Measurements from ENCODE around the gene SLC4A2.
A peak's percentile ranks its signal among the peaks of the same experiment; 100 is the strongest.

The SLC4A2 gene

GRCh38 chr7:151018421-151019129 lies 40.8 kb upstream of the SLC4A2 start:
- H3K4me1 ChIP-seq: peaks cover 0 to 28% (median 21%) of the 10 kb centered on the region in 4 donors
- TF ChIP-seq CTCF (IDR thresholded peaks at IDR 0.05): no peak
- H3K27ac ChIP-seq: no peak overlapping the region
- peaks cover 0 to 85% of the 10 kb centered on the region in 2 donors for H3K27me3 ChIP-seq
- H3K4me3 ChIP-seq: peak overlapping the region in 1 of 2 donors; percentile 35
- intact Hi-C loops (cut with DNase I; ENCODE audit: low total_unique reads): loop anchor here (10.0 kb wide), 1 partner anchor 96 kb away; no protein-coding TSS in a partner anchor
- H3K9me3 ChIP-seq: no peaks in the 10 kb centered on the region
- no peaks in the 10 kb centered on the region for H3K36me3 ChIP-seq
- DNase-seq: no peak

GRCh38 chr7:151019130-151019447 lies 40.3 kb upstream of the SLC4A2 start:
- H3K9me3 ChIP-seq: no peaks in the 10 kb centered on the region
- DNase-seq: no peak
- no peak for TF ChIP-seq CTCF (IDR thresholded peaks at IDR 0.05)

GRCh38 chr7:151020231-151020630 lies 39.2 kb upstream of the SLC4A2 start:
- TF ChIP-seq CTCF (IDR thresholded peaks at IDR 0.05): no peak
- Histone ChIP-seq H3K27me3 (peaks cover 0 to 77% of the 10 kb centered on the region in 2 donors), H3K9me3 (no peaks in the 10 kb centered on the region), H3K4me1 (peaks cover 0 to 19% (median 14%) of the 10 kb centered on the region in 4 donors), H3K27ac (no peak overlapping the region), H3K36me3 (no peaks in the 10 kb centered on the region), H3K4me3 (no peak overlapping the region)
- no peak for DNase-seq
- intact Hi-C loops (cut with DNase I; ENCODE audit: low total_unique reads): no loop called here

More at GRCh38 chr7:151019130-151019447, 40.3 kb upstream of the SLC4A2 start:
- Histone ChIP-seq H3K27ac (no peak overlapping the region), H3K4me3 (peak overlapping the region in 1 of 2 donors; percentile 35), H3K27me3 (peaks cover 0 to 85% of the 10 kb centered on the region in 2 donors), H3K4me1 (peaks cover 0 to 22% (median 15%) of the 10 kb centered on the region in 4 donors), H3K36me3 (no peaks in the 10 kb centered on the region)
- intact Hi-C loops (cut with DNase I; ENCODE audit: low total_unique reads): loop anchor here (10.0 kb wide), 1 partner anchor 96 kb away; no protein-coding TSS in a partner anchor

- intact Hi-C loops (cut with DNase I; ENCODE audit: low total_unique reads): no loop called here
- TF ChIP-seq CTCF (IDR thresholded peaks at IDR 0.05): no peak
- no peak for DNase-seq
- Histone ChIP-seq H3K9me3 (no peaks in the 10 kb centered on the region), H3K36me3 (no peaks in the 10 kb centered on the region), H3K4me3 (no peak overlapping the region), H3K27ac (no peak overlapping the region), H3K27me3 (peaks cover 0 to 46% of the 10 kb centered on the region in 2 donors), H3K4me1 (peaks cover 0 to 12% (median 10%) of the 10 kb centered on the region in 4 donors)
Observed at GRCh38 chr7:151023232-151023631, 36.2 kb upstream of the SLC4A2 start.

- Histone ChIP-seq H3K9me3 (no peaks in the 10 kb centered on the region), H3K4me3 (no peak within 1 kb of the TSS), H3K27ac (no peak within 1 kb of the TSS), H3K4me1 (peaks cover 0 to 9% (median 4%) of the 10 kb centered on the region in 4 donors), H3K36me3 (no peaks in the 10 kb centered on the region), H3K27me3 (peaks cover 0 to 33% of the 10 kb centered on the region in 2 donors)
- intact Hi-C loops (cut with DNase I; ENCODE audit: low total_unique reads): no loop called here
- no peak for TF ChIP-seq CTCF (IDR thresholded peaks at IDR 0.05)
- no peak for DNase-seq
Observed at GRCh38 chr7:151024435-151025056, 34.8 kb upstream of the SLC4A2 start, which contains the start of gene ATG9B. Gene ATG9B, minus strand, starts transcription at chr7:151024494. Its CDS starts 71 bp downstream, at chr7:151024423.

Data from tibial artery (tissue), 4 donors.